Mesenteric fat pad (tissue), 1 donor: ENCODE measurements around the gene NAPSA. TPM values are rescaled to one million over a fixed set of nuclear protein-coding genes. Genes with fewer than 3 reads are reported as not detected.

Source experiments
- DNase-seq: peaks from one replicate; pipeline ENCODE4 v3.0.0-alpha.2; 2020; ENCODE audit warnings: low spot score
- total RNA-seq: library from RNA; stranded (reverse); fragmentation: NEBNext Ultra II Directional; extraction: Animal tissue kit (Norgen Biotek cat#: 25700); gene quantifications from one replicate; pipeline ENCODE4 v1.2.1, GENCODE V29; 2021
- donor health status: DM: yes; HTN: yes; CAD: no.

Gene NAPSA
- total RNA-seq, 1 donor from 2014 or later = 0.22 TPM

DNA sequence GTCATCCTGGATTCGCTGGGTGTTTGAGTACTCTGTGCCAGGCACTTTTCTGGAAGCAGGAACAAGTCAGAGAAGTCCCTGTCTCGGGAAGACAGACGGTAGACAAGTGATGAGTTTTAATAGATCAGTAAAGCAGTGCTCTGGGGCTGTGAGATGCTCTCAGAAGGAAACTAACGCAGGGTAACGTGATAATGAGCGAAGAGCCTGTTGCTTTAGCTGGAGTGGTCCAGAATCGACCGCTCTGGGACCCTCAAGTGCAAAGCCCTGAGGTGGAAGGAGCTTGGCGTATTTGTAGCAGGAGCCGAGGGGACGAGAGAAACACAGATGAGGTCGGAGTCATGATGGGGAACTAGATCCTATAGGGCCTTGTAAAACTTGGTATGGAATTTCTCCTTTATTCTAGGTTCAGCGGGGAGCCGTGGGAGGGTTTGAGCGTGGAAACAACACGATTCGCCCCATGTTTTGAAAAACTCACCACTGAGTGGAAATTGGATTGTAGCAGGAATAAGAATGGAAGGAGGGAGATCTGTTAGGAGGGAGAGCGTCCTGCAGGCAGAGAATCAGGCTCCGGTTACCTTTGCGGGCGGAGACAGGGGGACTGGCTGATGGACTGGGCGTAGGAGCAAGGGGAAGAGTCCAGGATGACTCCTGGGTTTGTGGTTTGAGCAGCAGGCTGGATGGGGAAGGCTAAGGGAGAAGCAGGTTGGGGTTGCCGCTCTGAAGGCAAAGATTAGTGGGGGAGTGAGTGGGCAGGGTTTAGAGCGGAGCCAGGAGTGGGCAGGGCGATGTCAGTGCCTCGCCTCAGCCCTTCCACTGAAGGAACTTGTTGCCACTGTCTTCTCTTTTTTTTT is 19.5 kb upstream of the NAPSA start:
- DNase-seq = no peak

DNA sequence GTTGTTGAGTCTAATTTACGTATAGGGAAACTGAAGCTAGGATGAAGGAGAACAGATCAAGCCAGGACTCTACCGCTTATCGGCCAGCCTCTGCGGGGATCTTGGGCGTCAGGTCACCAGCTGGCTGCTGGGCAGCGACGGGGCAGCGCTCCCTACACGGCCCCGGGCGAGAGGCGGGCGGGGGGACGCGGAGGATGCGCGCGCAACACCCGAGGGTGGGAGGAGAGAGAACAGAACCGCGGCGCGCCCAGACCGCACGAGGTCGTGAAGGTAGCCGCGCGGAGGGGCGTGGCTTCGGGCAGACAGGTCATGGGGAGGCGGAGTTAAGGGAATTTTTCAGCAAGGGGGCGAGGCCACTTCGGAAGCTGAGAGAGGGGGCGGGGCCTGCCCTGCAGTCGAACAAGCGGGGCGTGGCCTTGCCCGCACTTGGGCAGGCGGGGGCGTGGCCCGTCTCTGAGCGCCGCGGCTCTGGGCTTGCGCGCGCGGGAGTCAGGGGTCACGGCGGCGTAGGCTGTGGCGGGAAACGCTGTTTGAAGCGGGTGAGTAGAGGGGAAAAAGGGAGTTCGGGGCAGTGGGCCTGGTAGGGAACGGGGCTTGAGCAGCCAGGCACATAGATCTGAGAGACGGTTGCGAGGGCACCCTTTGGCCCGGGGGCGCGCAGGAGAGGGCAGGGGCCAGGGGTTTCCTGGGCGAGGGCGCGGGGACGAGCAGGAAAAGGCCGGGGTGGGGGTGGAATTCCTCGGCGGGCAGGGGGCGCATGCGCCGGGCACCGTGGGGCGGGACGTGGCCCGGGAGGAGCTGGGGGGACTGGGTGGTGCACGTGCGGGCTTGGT is 18.6 kb upstream of the NAPSA start, which contains the start of gene POLD1:
TSS of gene POLD1 (plus strand) at position 496 of the 833 bp plus-strand sequence. CDS start 14,505 bp downstream, outside the sequence.
- DNase-seq = peak; percentile 98

DNA sequence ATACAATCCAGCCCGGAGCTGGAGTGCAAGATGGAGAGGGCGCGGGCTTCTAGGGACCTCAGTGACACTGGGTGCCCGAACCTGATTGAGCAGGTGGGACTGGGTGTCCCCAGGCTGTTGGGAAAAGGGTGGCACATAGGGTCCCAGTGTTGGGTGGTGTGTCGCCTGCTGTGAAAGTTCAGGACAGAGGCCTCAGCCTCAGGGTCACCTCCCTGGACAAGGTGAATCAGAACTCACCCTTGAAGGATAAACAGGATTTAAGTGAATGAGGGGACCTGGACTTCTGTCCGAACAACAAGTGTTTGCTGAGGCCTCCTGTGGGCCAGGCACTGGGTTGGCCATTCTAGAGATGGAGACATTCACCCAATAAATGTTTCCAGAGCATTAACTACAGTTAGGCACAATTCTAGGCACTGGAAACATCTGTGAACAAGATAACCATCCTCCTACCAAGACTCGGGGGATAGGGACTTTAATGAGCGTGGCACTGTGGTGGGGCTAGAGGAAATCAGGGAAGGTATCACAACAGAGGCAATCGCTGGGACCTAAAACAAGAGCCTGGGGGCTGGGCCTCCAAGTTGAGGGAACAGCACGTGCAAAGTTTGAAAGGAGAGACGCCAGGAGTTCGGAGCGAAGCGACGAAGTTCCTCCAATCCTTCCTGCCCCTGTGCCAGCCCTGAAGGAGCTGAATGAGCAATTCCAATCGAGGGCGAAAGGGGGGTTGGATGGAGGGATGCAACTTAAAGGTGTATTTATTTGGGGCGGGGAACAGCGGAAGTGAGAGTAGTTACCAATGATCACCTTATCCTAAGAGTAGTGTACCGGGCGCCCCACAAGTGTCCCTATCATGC is 17.8 kb upstream of the NAPSA start:
- no peak for DNase-seq

DNA sequence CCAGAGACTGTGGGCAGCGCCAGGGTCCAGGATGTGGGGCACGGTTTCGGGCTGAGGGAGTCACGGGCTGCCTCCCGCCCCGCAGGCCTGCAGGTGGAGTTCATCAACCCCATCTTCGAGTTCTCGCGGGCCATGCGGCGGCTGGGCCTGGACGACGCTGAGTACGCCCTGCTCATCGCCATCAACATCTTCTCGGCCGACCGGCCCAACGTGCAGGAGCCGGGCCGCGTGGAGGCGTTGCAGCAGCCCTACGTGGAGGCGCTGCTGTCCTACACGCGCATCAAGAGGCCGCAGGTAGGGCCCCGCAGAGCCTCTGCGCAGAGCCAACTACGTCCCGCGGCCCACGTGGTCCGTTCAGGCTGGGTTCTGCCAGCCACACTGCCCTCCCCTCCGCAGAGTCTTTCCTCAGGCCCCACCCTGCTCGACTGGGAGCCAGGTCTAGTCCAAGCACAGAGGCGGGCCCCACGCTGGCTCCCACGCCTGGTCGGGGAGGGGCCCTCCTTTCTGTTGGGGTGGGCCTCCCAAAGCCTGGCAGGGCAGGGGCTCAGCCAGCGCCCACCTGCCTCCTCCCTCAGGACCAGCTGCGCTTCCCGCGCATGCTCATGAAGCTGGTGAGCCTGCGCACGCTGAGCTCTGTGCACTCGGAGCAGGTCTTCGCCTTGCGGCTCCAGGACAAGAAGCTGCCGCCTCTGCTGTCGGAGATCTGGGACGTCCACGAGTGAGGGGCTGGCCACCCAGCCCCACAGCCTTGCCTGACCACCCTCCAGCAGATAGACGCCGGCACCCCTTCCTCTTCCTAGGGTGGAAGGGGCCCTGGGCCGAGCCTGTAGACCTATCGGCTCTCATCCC is 16.7 kb upstream of the NAPSA start:
- no peak for DNase-seq

DNA sequence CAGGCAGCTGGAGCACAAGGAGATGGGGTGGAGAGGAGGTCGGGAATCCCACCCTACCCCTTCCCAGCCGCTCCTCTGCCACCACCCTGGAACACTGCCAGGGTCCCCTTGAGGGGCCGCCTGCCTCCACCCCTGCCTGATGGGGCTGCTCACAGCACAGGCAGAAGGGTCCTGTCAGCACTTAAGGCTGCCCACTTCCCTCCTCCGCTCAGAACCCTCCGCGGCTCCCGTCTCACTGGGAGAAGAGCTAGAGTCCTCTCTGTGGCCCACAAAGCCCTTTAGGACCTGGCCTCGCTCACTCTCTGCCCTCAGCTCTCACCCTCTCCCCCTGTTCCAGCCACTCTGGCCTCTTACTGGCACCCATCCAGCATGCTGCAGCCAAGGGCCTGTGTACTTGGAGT is 15.3 kb upstream of the NAPSA start:
- no peak for DNase-seq

DNA sequence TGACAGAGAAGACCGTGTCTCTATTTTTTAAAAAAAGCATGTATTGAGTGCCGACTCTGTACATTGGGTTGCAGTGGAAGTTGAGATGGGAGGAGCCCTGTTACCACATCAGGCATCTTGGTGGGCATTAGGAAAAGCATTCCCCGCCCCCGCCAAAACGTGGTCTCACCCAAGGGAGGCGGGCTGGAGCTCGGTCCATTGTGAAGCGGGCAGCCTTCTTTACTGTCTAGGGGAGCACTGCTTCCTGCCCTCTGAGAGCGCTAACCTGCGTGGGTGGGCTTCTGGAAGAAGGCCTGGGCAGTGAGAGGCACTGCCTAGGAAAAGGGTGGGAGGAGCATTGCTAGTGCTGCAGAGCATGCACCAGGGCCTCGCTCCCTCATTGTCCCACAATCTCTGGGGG is 14.7 kb upstream of the NAPSA start:
- no peak for DNase-seq

DNA sequence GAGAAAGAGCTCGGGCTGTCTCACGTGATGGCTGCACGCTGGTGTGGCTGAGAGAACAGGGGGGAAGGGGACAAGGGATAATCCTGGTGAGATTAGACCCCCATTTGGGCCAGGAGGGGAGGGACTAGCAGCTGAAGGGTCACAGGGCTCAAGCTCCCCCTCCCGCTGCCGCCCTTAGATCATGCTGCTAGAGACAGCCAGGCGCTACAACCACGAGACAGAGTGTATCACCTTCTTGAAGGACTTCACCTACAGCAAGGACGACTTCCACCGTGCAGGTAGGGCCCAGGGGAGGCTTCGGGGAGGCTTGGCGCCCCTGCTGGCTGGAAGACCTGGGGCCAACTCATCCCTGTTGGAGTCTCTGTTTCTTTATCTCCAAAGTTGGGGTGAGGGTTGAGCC is 14.2 kb upstream of the NAPSA start:
- no peak for DNase-seq

DNA sequence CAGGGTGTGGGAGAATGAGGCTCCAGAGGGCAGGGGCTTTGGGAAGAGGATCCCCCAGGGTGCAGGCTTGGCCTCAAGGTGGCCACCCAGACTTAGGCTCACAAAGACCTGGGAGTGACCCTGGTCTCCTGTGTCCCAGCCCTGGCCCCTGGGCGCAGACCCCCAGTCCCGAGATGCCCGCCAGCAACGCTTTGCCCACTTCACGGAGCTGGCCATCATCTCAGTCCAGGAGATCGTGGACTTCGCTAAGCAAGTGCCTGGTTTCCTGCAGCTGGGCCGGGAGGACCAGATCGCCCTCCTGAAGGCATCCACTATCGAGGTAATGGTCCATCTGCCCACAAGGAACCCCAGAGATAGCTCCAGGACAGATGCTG is 13.4 kb upstream of the NAPSA start:
- DNase-seq = no peak

DNA sequence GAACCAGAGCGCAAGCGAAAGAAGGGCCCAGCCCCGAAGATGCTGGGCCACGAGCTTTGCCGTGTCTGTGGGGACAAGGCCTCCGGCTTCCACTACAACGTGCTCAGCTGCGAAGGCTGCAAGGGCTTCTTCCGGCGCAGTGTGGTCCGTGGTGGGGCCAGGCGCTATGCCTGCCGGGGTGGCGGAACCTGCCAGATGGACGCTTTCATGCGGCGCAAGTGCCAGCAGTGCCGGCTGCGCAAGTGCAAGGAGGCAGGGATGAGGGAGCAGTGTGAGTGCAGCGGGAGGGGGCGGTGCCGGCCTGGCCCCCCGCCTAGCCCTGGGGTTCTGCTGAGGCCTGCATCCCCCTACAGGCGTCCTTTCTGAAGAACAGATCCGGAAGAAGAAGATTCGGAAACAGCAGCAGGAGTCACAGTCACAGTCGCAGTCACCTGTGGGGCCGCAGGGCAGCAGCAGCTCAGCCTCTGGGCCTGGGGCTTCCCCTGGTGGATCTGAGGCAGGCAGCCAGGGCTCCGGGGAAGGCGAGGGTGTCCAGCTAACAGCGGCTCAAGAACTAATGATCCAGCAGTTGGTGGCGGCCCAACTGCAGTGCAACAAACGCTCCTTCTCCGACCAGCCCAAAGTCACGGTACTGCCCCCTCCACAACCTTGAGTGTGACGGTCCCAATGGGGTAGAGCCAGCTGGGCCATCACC is 12.9 kb upstream of the NAPSA start:
- no peak for DNase-seq

DNA sequence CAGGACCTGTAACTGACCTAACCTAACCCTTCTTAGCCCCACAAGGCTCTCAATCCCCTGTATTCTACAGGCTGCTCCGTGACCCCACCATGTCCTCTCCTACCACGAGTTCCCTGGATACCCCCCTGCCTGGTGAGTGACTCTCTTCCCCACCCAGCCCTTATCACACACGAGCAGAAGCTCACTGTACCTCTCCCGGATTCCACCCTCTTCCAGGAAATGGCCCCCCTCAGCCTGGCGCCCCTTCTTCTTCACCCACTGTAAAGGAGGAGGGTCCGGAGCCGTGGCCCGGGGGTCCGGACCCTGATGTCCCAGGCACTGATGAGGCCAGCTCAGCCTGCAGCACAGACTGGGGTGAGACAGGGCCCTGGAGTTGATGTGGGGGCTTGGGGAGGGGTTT is 12.1 kb upstream of the NAPSA start:
- no peak for DNase-seq

DNA sequence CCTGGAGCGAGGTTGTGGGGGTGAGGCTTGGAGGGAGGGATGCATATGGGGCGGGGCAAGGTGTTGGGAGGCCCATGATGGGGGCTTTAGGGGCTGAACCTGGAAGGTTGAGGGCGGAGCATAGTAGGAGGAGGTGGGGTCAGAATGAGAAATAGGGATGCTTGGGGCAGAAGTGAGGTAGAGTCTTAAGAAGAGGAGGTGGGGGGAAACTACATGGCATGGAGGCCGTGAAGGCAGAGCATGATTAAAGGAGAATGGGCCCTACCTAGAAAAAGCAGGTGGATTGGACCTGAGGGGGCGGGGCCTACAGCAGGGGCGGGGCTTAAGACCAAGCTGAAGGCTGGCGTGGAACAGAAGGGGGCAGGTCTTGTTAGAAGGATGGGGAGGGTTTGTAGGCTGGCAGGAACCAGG is 11.6 kb upstream of the NAPSA start:
- no peak for DNase-seq

DNA sequence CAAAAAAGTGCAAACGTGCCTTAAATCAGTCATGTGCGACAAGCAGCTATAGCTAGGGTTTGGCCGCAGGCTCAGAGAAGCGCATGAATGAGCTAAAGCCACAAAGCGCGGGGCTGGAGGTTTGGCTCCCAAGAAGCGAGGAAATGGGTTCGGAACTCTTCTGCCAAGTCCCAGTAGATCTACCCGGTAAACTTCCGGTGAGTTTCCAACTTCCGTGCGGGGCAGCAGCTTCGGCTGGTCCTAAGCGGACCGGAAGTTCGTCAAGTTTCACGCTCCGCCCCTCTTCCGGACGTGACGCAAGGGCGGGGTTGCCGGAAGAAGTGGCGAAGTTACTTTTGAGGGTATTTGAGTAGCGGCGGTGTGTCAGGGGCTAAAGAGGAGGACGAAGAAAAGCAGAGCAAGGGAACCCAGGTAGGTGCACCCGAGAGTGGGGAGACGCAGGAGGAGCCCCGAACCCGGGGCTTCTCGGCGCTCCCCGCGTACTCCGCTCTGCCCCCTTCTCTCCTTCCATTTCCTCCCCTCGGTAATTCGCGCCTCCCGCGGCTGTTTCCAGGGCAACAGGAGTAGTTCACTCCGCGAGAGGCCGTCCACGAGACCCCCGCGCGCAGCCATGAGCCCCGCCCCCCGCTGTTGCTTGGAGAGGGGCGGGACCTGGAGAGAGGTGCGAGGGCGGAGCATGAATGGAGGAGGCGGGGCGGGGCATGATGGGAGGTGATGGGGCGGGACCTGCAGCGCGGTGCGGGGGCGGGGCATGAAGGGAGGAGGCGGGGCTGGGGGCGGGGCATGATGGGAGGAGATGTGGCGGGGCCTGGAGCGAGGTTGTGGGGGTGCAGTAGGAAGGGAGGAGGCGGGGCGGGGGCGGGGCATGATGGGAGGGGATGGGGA is 11.0 kb upstream of the NAPSA start, which contains the start of gene NR1H2:
TSS of gene NR1H2 (plus strand) at position 292 of the 885 bp plus-strand sequence. CDS start 1,149 bp downstream, outside the sequence.
- DNase-seq = peak; percentile 98

DNA sequence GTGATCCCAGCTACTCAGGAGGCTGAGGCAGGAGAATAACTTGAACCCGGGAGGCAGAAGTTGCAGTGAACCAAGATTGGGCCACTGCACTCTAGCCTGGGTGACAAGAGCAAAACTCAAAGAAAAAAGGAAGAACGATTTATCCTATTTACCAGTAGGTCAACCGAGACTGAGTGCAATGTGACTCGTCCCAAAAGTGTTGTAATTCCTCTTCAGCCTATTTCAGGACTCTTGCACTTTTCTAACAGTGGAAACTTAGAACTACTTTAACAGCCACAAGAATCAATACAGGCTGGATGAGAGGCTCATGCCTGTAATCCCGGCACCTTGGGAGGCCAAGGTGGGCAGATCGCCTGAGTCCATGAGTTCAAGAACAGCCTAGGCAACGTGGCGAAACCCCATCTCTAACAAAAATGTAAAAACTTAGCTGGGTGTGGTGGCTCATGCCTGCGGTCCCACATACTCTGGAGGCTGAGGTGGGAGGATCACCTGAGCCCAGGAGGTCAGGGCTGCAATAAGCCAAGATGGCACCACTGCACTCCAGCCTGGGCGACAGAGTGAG is 6.6 kb upstream of the NAPSA start:
- no peak for DNase-seq

DNA sequence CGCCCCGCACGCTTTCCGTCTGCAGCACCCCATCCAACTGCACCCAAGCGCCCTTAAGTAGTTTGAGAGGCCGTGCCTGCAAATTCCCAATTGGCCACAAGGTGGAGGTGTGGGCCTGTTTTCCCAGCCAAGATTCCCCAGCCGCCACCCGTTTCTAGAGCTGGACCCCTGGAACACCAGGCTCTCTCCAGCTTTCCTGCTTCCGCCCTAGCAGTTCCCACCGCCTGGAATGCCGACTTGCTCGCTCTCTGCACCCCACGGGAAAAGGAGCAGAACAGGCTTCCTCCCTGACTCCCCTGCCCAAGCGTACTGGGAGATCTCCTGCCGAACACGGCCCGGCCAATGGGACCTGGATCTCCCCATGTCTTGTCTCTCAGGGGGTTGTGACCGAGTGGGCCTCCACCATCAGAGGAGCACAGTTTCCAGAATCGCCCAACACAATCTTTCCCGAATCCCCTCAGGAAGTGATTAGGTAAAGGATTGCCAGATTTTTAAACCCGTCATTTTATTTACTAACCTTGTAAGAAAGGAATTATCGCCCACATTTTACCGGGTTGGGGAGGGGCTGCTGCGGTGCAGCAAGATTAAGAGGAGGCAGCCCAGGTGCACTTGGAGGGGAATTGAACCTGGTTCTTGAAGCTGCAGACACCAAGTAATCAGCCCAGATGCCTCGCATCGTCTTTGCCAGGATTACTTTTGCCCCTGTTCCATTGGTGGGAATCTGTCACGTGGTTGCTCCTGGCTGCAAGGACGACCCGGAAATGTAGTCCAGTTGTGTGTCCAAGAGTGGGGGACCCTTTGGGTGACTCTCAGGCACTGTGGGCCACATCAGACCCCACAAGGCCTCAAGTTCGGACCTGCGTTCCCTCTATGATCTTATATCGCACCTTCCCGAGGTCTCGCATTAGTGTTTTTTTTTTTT is 3.5 kb upstream of the NAPSA start:
- no peak for DNase-seq

DNA sequence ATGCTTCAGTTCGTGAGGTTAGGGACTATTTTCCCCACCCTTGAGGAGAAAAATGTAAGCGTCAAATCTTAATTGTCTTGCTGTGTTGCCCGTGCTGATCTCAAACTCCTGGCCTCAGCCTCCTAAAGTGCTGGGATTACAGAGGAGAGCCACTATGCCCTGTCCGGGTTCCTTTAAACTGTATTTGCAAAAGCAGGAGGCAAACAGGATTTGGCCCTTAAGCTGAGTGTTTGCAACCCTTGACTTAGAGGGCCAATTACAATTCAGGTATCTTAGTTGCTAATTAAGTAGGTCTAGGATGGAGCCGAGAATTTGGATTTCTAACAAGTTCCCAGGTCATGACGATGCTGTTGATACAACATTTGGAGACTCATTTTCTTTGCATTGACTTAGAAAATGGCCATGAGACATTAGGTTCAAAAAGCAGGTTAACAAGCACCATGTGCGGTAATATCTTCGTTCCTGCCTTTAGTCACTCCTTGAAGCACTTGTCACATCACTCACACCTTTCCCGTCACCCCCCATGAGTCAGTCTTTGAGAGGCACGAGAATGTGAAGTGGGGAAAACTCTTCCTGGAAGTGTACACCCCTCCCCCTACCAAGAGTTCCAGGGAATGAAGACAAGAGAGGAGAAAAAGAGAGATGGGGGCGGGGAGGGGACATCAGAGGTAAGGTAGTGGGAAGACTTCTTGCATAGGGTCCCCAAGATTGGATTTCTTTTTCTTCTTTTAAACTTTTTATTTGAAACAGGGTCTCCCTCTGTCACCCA is 2.6 kb downstream of the NAPSA start:
- no peak for DNase-seq

DNA sequence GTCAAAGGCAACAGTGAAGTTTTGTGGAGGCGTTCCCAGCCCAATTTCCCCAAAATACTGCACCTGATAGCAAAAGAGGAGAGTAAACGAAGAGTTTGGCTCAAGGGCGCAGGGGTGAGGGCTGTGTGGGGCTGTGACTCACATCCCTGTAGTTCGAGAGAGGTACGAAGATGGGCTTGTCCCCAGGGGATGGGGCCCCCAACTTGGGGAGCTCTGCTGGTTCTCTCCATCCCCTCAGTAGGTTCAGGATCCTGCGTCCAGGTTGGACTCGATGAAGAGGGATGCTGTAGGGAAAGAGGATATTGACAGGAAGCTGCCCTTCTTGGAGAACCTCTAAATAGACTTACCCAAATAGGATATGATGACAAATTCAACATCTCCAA is 3.4 kb downstream of the NAPSA start:
- no peak for DNase-seq
